RWPE1 (cell line): Measurements from ENCODE around the gene BEAN1.

Experiments used
- CTCF ChIA-PET: fragments of 350-600 bp; sonication (Branson Sonifier 250); formaldehyde crosslinking; extraction: SDS; loops from one replicate; lab custom pipeline; 2021; lab: Yijun Ruan, JAX
- POLR2A ChIA-PET: fragments of 400-600 bp; formaldehyde crosslinking; extraction: SDS; loops from one replicate; lab custom pipeline; 2020; ENCODE audit warnings: antibody characterized with exemption; ENCODE audit not compliant: low non-redundant PET; lab: Yijun Ruan, JAX
- DNase-seq: peaks from one replicate; pipeline ENCODE4 v3.0.0; 2012; ENCODE audit warnings: low spot score
- H3K27ac ChIP-seq: fragments of 450-650 bp; 2 replicates; pipeline ENCODE4 v1.5.1; 2017
- CTCF ChIP-seq: fragments of 450-650 bp; conservative IDR thresholded peaks from 2 replicates; pipeline ENCODE4 v1.5.1; 2017; ENCODE audit warnings: low read depth, mild to moderate bottlenecking

BEAN1 gene

GRCh38 chr16:66517586-66518263 lies 90.6 kb downstream of the BEAN1 start:
- POLR2A ChIA-PET, result no interaction called here
- CTCF ChIA-PET, result interaction anchor here (0.6 kb wide), 1 partner anchor 56 kb away, joined by 3 read pairs; no protein-coding TSS in a partner anchor
- H3K27ac ChIP-seq, result peak overlapping the region; percentile 85
- DNase-seq, result no peak
- TF ChIP-seq CTCF, result no peak

- H3K27ac ChIP-seq, result peak overlapping the region; percentile 11; the same call in 1 of the 2 replicates
- POLR2A ChIA-PET, result no interaction called here
- no peak for TF ChIP-seq CTCF
- CTCF ChIA-PET, result no interaction called here
- no peak for DNase-seq
These were observed 92.6 kb downstream of the BEAN1 start for GRCh38 chr16:66519482-66520373.

- POLR2A ChIA-PET, result no interaction called here
- DNase-seq, result no peak
- CTCF ChIA-PET, result no interaction called here
- peak overlapping the region; percentile 71; the same call in 1 of the 2 replicates for H3K27ac ChIP-seq
- no peak for TF ChIP-seq CTCF
These were observed 93.5 kb downstream of the BEAN1 start for GRCh38 chr16:66520406-66521170.

- ChIA-PET POLR2A (no interaction called here), CTCF (no interaction called here)
- H3K27ac ChIP-seq, result peak overlapping the region; percentile 71
- no peak for TF ChIP-seq CTCF
- no peak for DNase-seq
These were observed 94.2 kb downstream of the BEAN1 start for GRCh38 chr16:66521252-66521713.

GRCh38 chr16:66521951-66522771 lies 95.1 kb downstream of the BEAN1 start:
- peak overlapping the region; percentile 71 for H3K27ac ChIP-seq
- no peak for TF ChIP-seq CTCF
- CTCF ChIA-PET, result interaction anchor here (0.6 kb wide), 2 partner anchors 18 to 116 kb away, joined by 3 to 4 read pairs; no protein-coding TSS in a partner anchor
- POLR2A ChIA-PET, result interaction anchor here (0.8 kb wide), 1 partner anchor 10 kb away, joined by 3 read pairs; no protein-coding TSS in a partner anchor
- no peak for DNase-seq
